Neural cell (in vitro differentiated cells): Measurements from ENCODE around the gene AKAP9. TPM values are rescaled to one million over a fixed set of nuclear protein-coding genes. Genes with fewer than 3 reads are reported as not detected.

Source experiments
- H2AFZ ChIP-seq: fragments of 200-600, 300-800 bp; sonication (generic), shearing (Covaris generic); 2 replicates; pipeline ENCODE4 v1.6.0; 2014; ENCODE audit warnings: low read depth, mild to moderate bottlenecking, antibody characterized with exemption, low read length, moderate library complexity
- H3F3A ChIP-seq: fragments of 200-600 bp; shearing (Covaris generic); 2 replicates; pipeline ENCODE4 v1.6.1; 2016; ENCODE audit warnings: mild to moderate bottlenecking, moderate library complexity, mixed read lengths, antibody characterized with exemption, low read length; ENCODE audit not compliant: insufficient read depth, poor library complexity, severe bottlenecking
- H3K27ac ChIP-seq: fragments of 200-600, 300-800 bp; sonication (generic), shearing (Covaris generic); 2 replicates; pipeline ENCODE4 v1.5.1; 2014; ENCODE audit warnings: mild to moderate bottlenecking, low read length, moderate library complexity
- H3K27me3 ChIP-seq: fragments of 300-800, 200-600 bp; sonication (generic), shearing (Covaris generic); 2 replicates; pipeline ENCODE4 v1.6.0; 2014; ENCODE audit warnings: mild to moderate bottlenecking, low read depth, low read length, moderate library complexity; ENCODE audit not compliant: insufficient read depth
- H3K36me3 ChIP-seq: fragments of 300-800, 200-600 bp; sonication (generic), shearing (Covaris generic); 2 replicates; pipeline ENCODE4 v1.5.1; 2014; ENCODE audit warnings: mild to moderate bottlenecking, antibody characterized with exemption, low read length, moderate library complexity; ENCODE audit not compliant: insufficient read depth
- H3K4me2 ChIP-seq: fragments of 300-800, 200-600 bp; sonication (generic), shearing (Covaris generic); 2 replicates; pipeline ENCODE4 v1.6.0; 2014; ENCODE audit warnings: mild to moderate bottlenecking, low read length
- H3K4me3 ChIP-seq: fragments of 300-800, 200-600 bp; sonication (generic), shearing (Covaris generic); 2 replicates; pipeline ENCODE4 v1.5.1; 2014; ENCODE audit warnings: mild to moderate bottlenecking, low read length, moderate library complexity
- H3K79me2 ChIP-seq: fragments of 200-600 bp; shearing (Covaris generic); replicated peaks from 2 replicates; pipeline ENCODE4 v1.6.0; 2014; ENCODE audit warnings: mild to moderate bottlenecking, low read length, moderate library complexity; ENCODE audit not compliant: insufficient read depth
- H3K9ac ChIP-seq: fragments of 300-800, 200-600 bp; sonication (generic), shearing (Covaris generic); 2 replicates; pipeline ENCODE4 v1.6.1; 2016; ENCODE audit warnings: mild to moderate bottlenecking, low read length, mixed read lengths
- H3K9me2 ChIP-seq: fragments of 200-600 bp; shearing (Covaris generic); 2 replicates; pipeline ENCODE4 v1.6.1; 2016; ENCODE audit warnings: mild to moderate bottlenecking, low read length, mixed read lengths; ENCODE audit not compliant: insufficient read depth
- H3K9me3 ChIP-seq: fragments of 200-600, 300-800 bp; sonication (generic), shearing (Covaris generic); 2 replicates; pipeline ENCODE4 v1.6.1; 2016; ENCODE audit warnings: mild to moderate bottlenecking, mixed run types, low read length, moderate library complexity, mixed read lengths
- H4K20me1 ChIP-seq: fragments of 200-600 bp; shearing (Covaris generic); 2 replicates; pipeline ENCODE4 v1.6.1; 2016; ENCODE audit warnings: mild to moderate bottlenecking, mixed run types; ENCODE audit not compliant: insufficient read depth
- EP300 ChIP-seq: fragments of 450-650 bp; conservative IDR thresholded peaks from 2 replicates; pipeline ENCODE4 v1.6.1; 2014; ENCODE audit warnings: antibody characterized with exemption, mild to moderate bottlenecking, moderate library complexity; ENCODE audit not compliant: poor library complexity, severe bottlenecking
- EZH2 ChIP-seq: fragments of 200-600, 300-800 bp; shearing (Covaris generic), sonication (generic); IDR thresholded peaks from 2 replicates; pipeline ENCODE4 v1.6.1; 2014; ENCODE audit warnings: antibody characterized with exemption, low read length, borderline replicate concordance, mild to moderate bottlenecking; ENCODE audit not compliant: insufficient read depth, poor library complexity, severe bottlenecking
- MXI1 ChIP-seq: fragments of 450-650 bp; conservative IDR thresholded peaks from 2 replicates; pipeline ENCODE4 v1.6.1; 2014; ENCODE audit warnings: antibody characterized with exemption, mild to moderate bottlenecking; ENCODE audit not compliant: poor library complexity, severe bottlenecking
- POLR2AphosphoS5 ChIP-seq: IDR thresholded peaks from 2 replicates; pipeline ENCODE4 v1.6.1; 2012
- RAD21 ChIP-seq: fragments of 450-650 bp; conservative IDR thresholded peaks from 2 replicates; pipeline ENCODE4 v1.6.1; 2014; ENCODE audit warnings: antibody characterized with exemption, mild to moderate bottlenecking, moderate library complexity
- SMC3 ChIP-seq: fragments of 450-650 bp; conservative IDR thresholded peaks from 2 replicates; pipeline ENCODE4 v1.6.1; 2014; ENCODE audit warnings: antibody characterized with exemption, mild to moderate bottlenecking, moderate library complexity; ENCODE audit not compliant: poor library complexity
- TAF1 ChIP-seq: IDR thresholded peaks from 2 replicates; pipeline ENCODE4 v1.6.1; 2012; ENCODE audit warnings: low read depth
- polyA plus RNA-seq: library from polyadenylated mRNA; depleted of rRNA; stranded (reverse); fragments of >200 nt; gene quantifications from 2 replicates; pipeline ENCODE4 v1.2.3, GENCODE V29; 2014
- TF ChIP-seq, protein P1 (sequence below): fragments of 450-650 bp; IDR thresholded peaks from 2 replicates; pipeline ENCODE4 v1.5.1; 2014; ENCODE audit warnings: antibody characterized with exemption, mild to moderate bottlenecking, moderate library complexity; ENCODE audit not compliant: poor library complexity, severe bottlenecking
- TF ChIP-seq, protein P2 (sequence below): IDR thresholded peaks from 2 replicates; pipeline ENCODE4 v1.6.1; 2012; ENCODE audit warnings: borderline replicate concordance

AKAP9 gene
- polyA plus RNA-seq, 1 donor from 2014 or later: 120 TPM

DNA sequence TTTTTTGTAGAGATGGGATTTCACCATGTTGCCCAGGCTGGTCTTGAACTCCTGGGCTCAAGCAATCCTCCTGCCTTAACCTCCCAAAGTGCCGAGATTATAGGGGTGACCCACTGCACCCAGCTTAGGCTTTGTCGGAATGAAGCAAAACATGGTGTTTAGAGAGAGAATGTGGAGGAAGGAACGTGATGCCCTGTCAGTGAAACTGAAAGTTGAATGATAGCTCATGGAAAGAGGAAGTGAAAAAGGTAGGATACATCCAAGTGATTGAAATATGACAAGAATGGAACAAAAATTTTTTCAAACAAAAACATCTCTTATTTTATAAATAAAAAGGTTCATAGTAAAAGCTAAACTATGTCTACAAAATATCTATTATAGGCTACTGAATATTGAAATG, 5.9 kb downstream of the AKAP9 start:
- Histone ChIP-seq H3K79me2 (peaks cover 97% of the 10 kb centered on the region), H3F3A (no peaks in the 10 kb centered on the region), H3K9ac (no peak overlapping the region), H2AFZ (no peak overlapping the region), H3K9me2 (no peaks in the 10 kb centered on the region), H3K9me3 (no peaks in the 10 kb centered on the region), H3K4me2 (no peak overlapping the region), H3K27me3 (no peaks in the 10 kb centered on the region), H3K36me3 (no peaks in the 10 kb centered on the region), H3K4me3 (no peak overlapping the region), H4K20me1 (peaks cover 12% of the 10 kb centered on the region), H3K27ac (no peak overlapping the region)
- TF ChIP-seq SMC3 (no peak), POLR2AphosphoS5 (no peak), TAF1 (no peak), MXI1 (no peak), EZH2 (no peak), EP300 (no peak), RAD21 (no peak)
- TF ChIP-seq, protein P1, sequence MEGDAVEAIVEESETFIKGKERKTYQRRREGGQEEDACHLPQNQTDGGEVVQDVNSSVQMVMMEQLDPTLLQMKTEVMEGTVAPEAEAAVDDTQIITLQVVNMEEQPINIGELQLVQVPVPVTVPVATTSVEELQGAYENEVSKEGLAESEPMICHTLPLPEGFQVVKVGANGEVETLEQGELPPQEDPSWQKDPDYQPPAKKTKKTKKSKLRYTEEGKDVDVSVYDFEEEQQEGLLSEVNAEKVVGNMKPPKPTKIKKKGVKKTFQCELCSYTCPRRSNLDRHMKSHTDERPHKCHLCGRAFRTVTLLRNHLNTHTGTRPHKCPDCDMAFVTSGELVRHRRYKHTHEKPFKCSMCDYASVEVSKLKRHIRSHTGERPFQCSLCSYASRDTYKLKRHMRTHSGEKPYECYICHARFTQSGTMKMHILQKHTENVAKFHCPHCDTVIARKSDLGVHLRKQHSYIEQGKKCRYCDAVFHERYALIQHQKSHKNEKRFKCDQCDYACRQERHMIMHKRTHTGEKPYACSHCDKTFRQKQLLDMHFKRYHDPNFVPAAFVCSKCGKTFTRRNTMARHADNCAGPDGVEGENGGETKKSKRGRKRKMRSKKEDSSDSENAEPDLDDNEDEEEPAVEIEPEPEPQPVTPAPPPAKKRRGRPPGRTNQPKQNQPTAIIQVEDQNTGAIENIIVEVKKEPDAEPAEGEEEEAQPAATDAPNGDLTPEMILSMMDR: no peak
- TF ChIP-seq, protein P2, sequence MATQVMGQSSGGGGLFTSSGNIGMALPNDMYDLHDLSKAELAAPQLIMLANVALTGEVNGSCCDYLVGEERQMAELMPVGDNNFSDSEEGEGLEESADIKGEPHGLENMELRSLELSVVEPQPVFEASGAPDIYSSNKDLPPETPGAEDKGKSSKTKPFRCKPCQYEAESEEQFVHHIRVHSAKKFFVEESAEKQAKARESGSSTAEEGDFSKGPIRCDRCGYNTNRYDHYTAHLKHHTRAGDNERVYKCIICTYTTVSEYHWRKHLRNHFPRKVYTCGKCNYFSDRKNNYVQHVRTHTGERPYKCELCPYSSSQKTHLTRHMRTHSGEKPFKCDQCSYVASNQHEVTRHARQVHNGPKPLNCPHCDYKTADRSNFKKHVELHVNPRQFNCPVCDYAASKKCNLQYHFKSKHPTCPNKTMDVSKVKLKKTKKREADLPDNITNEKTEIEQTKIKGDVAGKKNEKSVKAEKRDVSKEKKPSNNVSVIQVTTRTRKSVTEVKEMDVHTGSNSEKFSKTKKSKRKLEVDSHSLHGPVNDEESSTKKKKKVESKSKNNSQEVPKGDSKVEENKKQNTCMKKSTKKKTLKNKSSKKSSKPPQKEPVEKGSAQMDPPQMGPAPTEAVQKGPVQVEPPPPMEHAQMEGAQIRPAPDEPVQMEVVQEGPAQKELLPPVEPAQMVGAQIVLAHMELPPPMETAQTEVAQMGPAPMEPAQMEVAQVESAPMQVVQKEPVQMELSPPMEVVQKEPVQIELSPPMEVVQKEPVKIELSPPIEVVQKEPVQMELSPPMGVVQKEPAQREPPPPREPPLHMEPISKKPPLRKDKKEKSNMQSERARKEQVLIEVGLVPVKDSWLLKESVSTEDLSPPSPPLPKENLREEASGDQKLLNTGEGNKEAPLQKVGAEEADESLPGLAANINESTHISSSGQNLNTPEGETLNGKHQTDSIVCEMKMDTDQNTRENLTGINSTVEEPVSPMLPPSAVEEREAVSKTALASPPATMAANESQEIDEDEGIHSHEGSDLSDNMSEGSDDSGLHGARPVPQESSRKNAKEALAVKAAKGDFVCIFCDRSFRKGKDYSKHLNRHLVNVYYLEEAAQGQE: no peak

DNA sequence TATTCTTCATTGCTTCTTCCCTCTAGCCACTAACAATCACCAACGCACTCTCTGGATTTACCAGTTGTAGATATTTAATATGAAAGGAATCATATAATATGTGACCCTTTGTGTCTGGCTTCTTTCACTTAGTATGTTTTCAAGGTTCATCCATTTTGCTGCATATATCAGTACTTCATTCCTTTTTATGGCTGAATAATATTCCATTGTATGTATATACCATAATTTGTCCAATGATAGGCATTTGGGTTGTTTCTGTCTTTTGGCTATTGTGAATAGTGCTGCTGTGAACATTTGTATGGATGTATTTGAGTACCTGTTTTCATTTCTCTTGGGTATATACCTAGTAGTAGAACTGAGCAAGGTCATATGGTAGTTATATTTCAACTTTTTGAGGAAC, 7.3 kb downstream of the AKAP9 start:
- Histone ChIP-seq H4K20me1 (peaks cover 12% of the 10 kb centered on the region), H2AFZ (no peak overlapping the region), H3K9me3 (no peaks in the 10 kb centered on the region), H3K79me2 (peaks cover 97% of the 10 kb centered on the region), H3K27ac (no peak overlapping the region), H3K4me3 (no peak overlapping the region), H3K36me3 (no peaks in the 10 kb centered on the region), H3K9ac (no peak overlapping the region), H3K27me3 (no peaks in the 10 kb centered on the region), H3F3A (no peaks in the 10 kb centered on the region), H3K4me2 (no peak overlapping the region), H3K9me2 (no peaks in the 10 kb centered on the region)
- TF ChIP-seq, protein P1: no peak
- TF ChIP-seq, protein P2: no peak
- TF ChIP-seq TAF1: no peak
- no peak for TF ChIP-seq SMC3
- TF ChIP-seq RAD21: no peak
- no peak for TF ChIP-seq EZH2
- no peak for TF ChIP-seq POLR2AphosphoS5
- TF ChIP-seq EP300: no peak
